Kidney (tissue), 22 donors: ENCODE data around the gene FMO1. TPM values are rescaled to one million over a fixed set of nuclear protein-coding genes. Genes with fewer than 3 reads are reported as not detected.
A peak's percentile ranks its signal among the peaks of the same experiment; 100 is the strongest.

Experiments
- DNase-seq, 5 donors: peaks; one replicate each; pipeline ENCODE4 v3.0.0-alpha.2; 2013 to 2020
- FAIRE-seq: peaks from 2 replicates; lab custom pipeline; 2012; peaks lifted over from hg19 to GRCh38; lab: Jason Lieb, UNC
- H3K27ac ChIP-seq, 2 donors: one replicate each; pipeline ENCODE4 v1.7.0; 2013; ENCODE audit warnings: low read depth in 2 of 2, low read length in 2 of 2, inconsistent platforms in 1 of 2
- H3K27me3 ChIP-seq: one replicate; pipeline ENCODE4 v1.7.1; 2013; ENCODE audit warnings: low read length, inconsistent platforms; ENCODE audit not compliant: control insufficient read depth, insufficient read depth
- H3K36me3 ChIP-seq, 3 donors: one replicate each; pipeline versions ENCODE4 v1.7.0 to v1.7.1; 2013; ENCODE audit warnings: low read length in 3 of 3, control low read depth in 1 of 3, inconsistent platforms in 1 of 3; ENCODE audit not compliant: insufficient read depth in 3 of 3, control insufficient read depth in 2 of 3
- H3K4me1 ChIP-seq, 3 donors: one replicate each; pipeline versions ENCODE4 v1.7.0 to v1.7.1; 2013; ENCODE audit warnings: low read length in 3 of 3, inconsistent platforms in 1 of 3, low read depth in 1 of 3; ENCODE audit not compliant: control insufficient read depth in 2 of 3, insufficient read depth in 2 of 3
- H3K4me3 ChIP-seq, 3 donors: one replicate each; pipeline versions ENCODE4 v1.7.0 to v1.8.1; 2013; ENCODE audit warnings: low read length in 3 of 3, control low read depth in 1 of 3, inconsistent platforms in 1 of 3
- H3K9ac ChIP-seq, 3 donors: one replicate each; pipeline versions ENCODE4 v1.7.0 to v1.7.1; 2013; ENCODE audit warnings: low read length in 3 of 3, control low read depth in 1 of 3, inconsistent platforms in 1 of 3
- H3K9me3 ChIP-seq, 3 donors: one replicate each; pipeline versions ENCODE4 v1.7.0 to v1.7.1; 2013; ENCODE audit warnings: low read length in 3 of 3, control low read depth in 1 of 3, inconsistent platforms in 1 of 3; ENCODE audit not compliant: control insufficient read depth in 2 of 3, insufficient read depth in 1 of 3
- intact Hi-C: fragments of 100-400 bp; cut with DNase I; formaldehyde crosslinking; loops from one replicate; pipeline ENCODE4 v1.11.1; 2022
- long read RNA-seq, 10 donors: library from polyadenylated mRNA in 1 of 10; unstranded in 1 of 10; transcript quantifications; one replicate each; pipeline ENCODE4 v2.0.0 and lab custom pipeline, GENCODE V29; 2021 to 2026
- polyA plus RNA-seq: library from polyadenylated mRNA; stranded (reverse); fragments of 350-450 nt; fragmentation: Illumina TruSeq; extraction: RNeasy Lipid Tissue Mini Kit (QIAGEN cat#74804); gene quantifications from one replicate; pipeline ENCODE4 v1.2.3, GENCODE V29; 2014; ENCODE audit warnings: low read depth, low replicate concordance; ENCODE audit not compliant: insufficient read depth
- total RNA-seq: library from RNA; stranded (reverse); fragmentation: NEBNext Ultra II Directional; extraction: Animal tissue kit (Norgen Biotek cat#: 25700); gene quantifications from one replicate; pipeline ENCODE4 v1.2.1, GENCODE V29; 2021
- TF ChIP-seq, protein P1 (sequence below): IDR thresholded peaks from 3 replicates; pipeline ENCODE4 v1.5.1; 2012; ENCODE audit warnings: mild to moderate bottlenecking, moderate library complexity, borderline replicate concordance; ENCODE audit not compliant: insufficient read depth; ENCODE audit errors: extremely low read depth
- donor health status: control.
- donor health status: control.
- donor health status: control.
- donor health status: control.
- donor health status: control.
- donor health status: DM: yes; HTN: yes; CAD: no.
- donor health status: Normal renal cell carcinoma (clear cell type).

The FMO1 gene, protein sequence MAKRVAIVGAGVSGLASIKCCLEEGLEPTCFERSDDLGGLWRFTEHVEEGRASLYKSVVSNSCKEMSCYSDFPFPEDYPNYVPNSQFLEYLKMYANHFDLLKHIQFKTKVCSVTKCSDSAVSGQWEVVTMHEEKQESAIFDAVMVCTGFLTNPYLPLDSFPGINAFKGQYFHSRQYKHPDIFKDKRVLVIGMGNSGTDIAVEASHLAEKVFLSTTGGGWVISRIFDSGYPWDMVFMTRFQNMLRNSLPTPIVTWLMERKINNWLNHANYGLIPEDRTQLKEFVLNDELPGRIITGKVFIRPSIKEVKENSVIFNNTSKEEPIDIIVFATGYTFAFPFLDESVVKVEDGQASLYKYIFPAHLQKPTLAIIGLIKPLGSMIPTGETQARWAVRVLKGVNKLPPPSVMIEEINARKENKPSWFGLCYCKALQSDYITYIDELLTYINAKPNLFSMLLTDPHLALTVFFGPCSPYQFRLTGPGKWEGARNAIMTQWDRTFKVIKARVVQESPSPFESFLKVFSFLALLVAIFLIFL
- total RNA-seq (16.5 TPM), polyA plus RNA-seq (116 TPM)
- long read RNA-seq, donor 1, transcript FMO1-208 (9 exons, 2,156 nt), result major isoform, 7 of 32 reads
- long read RNA-seq, donor 1, partial matches to known transcripts, result 19 of 32 reads
- long read RNA-seq, donor 1, other reads (novel, unspliced or antisense), result 0 of 32 reads
- long read RNA-seq, donor 2, transcript FMO1-208 (9 exons, 2,156 nt), result major isoform, 32 of 94 reads
- long read RNA-seq, donor 2, partial matches to known transcripts, result 45 of 94 reads
- long read RNA-seq, donor 2, other reads (novel, unspliced or antisense), result 11 of 94 reads
- long read RNA-seq, donor 3, transcript FMO1-202 (9 exons, 2,155 nt), result minor isoform, 13 of 136 reads
- long read RNA-seq, donor 3, transcript FMO1-208 (9 exons, 2,156 nt), result major isoform, 37 of 136 reads
- long read RNA-seq, donor 3, partial matches to known transcripts, result 63 of 136 reads
- long read RNA-seq, donor 3, other reads (novel, unspliced or antisense), result 18 of 136 reads
- long read RNA-seq, donor 4, transcript FMO1-201 (8 exons, 2,160 nt), result minor isoform, 5 of 89 reads
- long read RNA-seq, donor 4, transcript FMO1-208 (9 exons, 2,156 nt), result major isoform, 30 of 89 reads
- long read RNA-seq, donor 4, partial matches to known transcripts, result 50 of 89 reads
- long read RNA-seq, donor 4, other reads (novel, unspliced or antisense), result 0 of 89 reads
- long read RNA-seq, donor 5, partial matches to known transcripts, result 5 of 10 reads
- long read RNA-seq, donor 5, other reads (novel, unspliced or antisense), result 0 of 10 reads
- long read RNA-seq, donor 6, transcript FMO1-208 (9 exons, 2,156 nt), result major isoform, 45 of 194 reads
- long read RNA-seq, donor 6, transcript FMO1-202 (9 exons, 2,155 nt), result minor isoform, 12 of 194 reads
- long read RNA-seq, donor 6, partial matches to known transcripts, result 121 of 194 reads
- long read RNA-seq, donor 6, other reads (novel, unspliced or antisense), result 7 of 194 reads
- long read RNA-seq, donor 7, transcript FMO1-208 (9 exons, 2,156 nt), result major isoform, 6 of 11 reads
- long read RNA-seq, donor 7, partial matches to known transcripts, result 1 of 11 reads
- long read RNA-seq, donor 7, other reads (novel, unspliced or antisense), result 1 of 11 reads
- long read RNA-seq, donor 8, transcript FMO1-208 (9 exons, 2,156 nt), result major isoform, 6 of 18 reads
- long read RNA-seq, donor 8, partial matches to known transcripts, result 12 of 18 reads
- long read RNA-seq, donor 8, other reads (novel, unspliced or antisense), result 0 of 18 reads
- long read RNA-seq, donor 9, transcript FMO1-208 (9 exons, 2,156 nt), result major isoform, 8 of 11 reads
- long read RNA-seq, donor 9, partial matches to known transcripts, result 0 of 11 reads
- long read RNA-seq, donor 9, other reads (novel, unspliced or antisense), result 0 of 11 reads
- long read RNA-seq, donor 10, transcript FMO1-208 (9 exons, 2,156 nt), result major isoform, 19 of 50 reads
- long read RNA-seq, donor 10, partial matches to known transcripts, result 27 of 50 reads
- long read RNA-seq, donor 10, other reads (novel, unspliced or antisense), result 0 of 50 reads

DNA sequence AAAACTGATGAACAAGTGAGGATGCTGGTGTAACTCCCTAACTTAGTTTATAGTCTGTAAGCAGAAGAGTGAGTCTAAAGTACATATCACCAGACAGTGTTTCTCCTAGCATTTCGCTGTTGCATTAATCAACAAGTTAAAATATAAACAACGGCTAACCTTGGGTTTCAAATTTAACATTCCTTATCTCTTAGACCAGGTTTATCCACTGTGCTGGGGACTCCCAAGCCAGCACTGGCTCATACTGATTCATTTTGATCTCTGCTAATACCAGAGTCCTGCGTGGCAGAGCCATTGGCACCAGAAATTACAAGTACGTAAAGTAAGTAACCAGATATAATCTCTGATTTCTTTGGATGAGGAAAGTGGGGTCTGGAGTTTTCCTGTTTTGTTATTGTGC lies at the start of gene FMO1:
FMO1 (plus strand) TSS at position 193 of the 400 bp plus-strand sequence. CDS start 9,594 bp downstream, outside the sequence.
- Histone ChIP-seq H3K9ac (peak within 1 kb of the TSS in 2 of 3 donors; percentile 50 to 66), H3K4me1 (peaks cover 0 to 4% (median 0%) of the 10 kb centered on the region in 3 donors), H3K9me3 (no peaks in the 10 kb centered on the region), H3K27ac (peak within 1 kb of the TSS; percentile 30 to 62), H3K27me3 (no peaks in the 10 kb centered on the region), H3K36me3 (no peaks in the 10 kb centered on the region), H3K4me3 (peak within 1 kb of the TSS; percentile 60 to 71 (median 69))
- FAIRE-seq, result no peak
- DNase-seq, result peak in 1 of 5 donors; percentile 17
- TF ChIP-seq, protein P1, sequence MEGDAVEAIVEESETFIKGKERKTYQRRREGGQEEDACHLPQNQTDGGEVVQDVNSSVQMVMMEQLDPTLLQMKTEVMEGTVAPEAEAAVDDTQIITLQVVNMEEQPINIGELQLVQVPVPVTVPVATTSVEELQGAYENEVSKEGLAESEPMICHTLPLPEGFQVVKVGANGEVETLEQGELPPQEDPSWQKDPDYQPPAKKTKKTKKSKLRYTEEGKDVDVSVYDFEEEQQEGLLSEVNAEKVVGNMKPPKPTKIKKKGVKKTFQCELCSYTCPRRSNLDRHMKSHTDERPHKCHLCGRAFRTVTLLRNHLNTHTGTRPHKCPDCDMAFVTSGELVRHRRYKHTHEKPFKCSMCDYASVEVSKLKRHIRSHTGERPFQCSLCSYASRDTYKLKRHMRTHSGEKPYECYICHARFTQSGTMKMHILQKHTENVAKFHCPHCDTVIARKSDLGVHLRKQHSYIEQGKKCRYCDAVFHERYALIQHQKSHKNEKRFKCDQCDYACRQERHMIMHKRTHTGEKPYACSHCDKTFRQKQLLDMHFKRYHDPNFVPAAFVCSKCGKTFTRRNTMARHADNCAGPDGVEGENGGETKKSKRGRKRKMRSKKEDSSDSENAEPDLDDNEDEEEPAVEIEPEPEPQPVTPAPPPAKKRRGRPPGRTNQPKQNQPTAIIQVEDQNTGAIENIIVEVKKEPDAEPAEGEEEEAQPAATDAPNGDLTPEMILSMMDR, result no peak
- intact Hi-C loops, result no loop called here

DNA sequence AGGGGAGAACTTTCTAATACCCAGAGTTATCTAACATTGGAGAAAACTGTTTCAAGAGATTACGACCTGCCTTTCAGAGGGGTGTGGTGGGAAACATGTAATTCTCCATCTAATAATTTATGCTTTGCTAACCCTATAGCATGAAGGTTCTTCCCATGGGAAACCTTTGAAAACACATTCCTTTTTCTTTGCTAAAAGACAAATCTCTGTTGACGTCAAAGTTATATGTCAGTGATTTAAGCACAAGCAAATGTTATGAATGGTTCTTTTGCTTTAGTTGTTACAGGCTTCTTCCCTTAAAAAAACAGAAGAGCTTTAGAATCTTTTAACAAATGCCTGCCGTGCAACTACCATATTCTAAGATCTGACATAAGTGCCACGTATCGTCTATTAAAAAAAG lies 44.0 kb upstream of the FMO1 start:
- no peak for FAIRE-seq
- Histone ChIP-seq H3K27ac (no peak overlapping the region), H3K4me3 (no peak overlapping the region), H3K36me3 (peaks cover 0 to 13% (median 0%) of the 10 kb centered on the region in 3 donors), H3K4me1 (no peaks in the 10 kb centered on the region), H3K27me3 (no peaks in the 10 kb centered on the region), H3K9ac (no peak overlapping the region), H3K9me3 (no peaks in the 10 kb centered on the region)
- TF ChIP-seq, protein P1, result no peak
- intact Hi-C loops, result no loop called here
- no peak for DNase-seq
